Neural crest cell (in vitro differentiated cells): ENCODE data around the gene DIRAS1. TPM values are rescaled to one million over a fixed set of nuclear protein-coding genes. Genes with fewer than 3 reads are reported as not detected.

Experiments used
- DNase-seq: peaks from one replicate; pipeline ENCODE4 v3.0.0; 2021; ENCODE audit warnings: low read depth, mixed read lengths, low spot score
- H3K27ac Mint-ChIP-seq: one replicate; pipeline ENCODE4 v1.8.0; 2021; ENCODE audit warnings: mild to moderate bottlenecking, mixed read lengths; ENCODE audit not compliant: unreplicated experiment
- H3K27me3 Mint-ChIP-seq: 2 replicates; pipeline ENCODE4 v1.8.0; 2021; ENCODE audit warnings: low read depth, mild to moderate bottlenecking, mixed read lengths
- H3K36me3 Mint-ChIP-seq: 2 replicates; pipeline ENCODE4 v1.8.0; 2021; ENCODE audit warnings: low read depth, mild to moderate bottlenecking, mixed read lengths
- H3K4me1 Mint-ChIP-seq: 2 replicates; pipeline ENCODE4 v1.8.0; 2021; ENCODE audit warnings: mixed read lengths
- H3K4me3 Mint-ChIP-seq: one replicate; pipeline ENCODE4 v1.8.0; 2021; ENCODE audit warnings: mild to moderate bottlenecking, mixed read lengths
- H3K9me3 Mint-ChIP-seq: 2 replicates; pipeline ENCODE4 v1.8.0; 2021; ENCODE audit warnings: mixed read lengths
- CTCF ChIP-seq: fragments of 200-600 bp; sonication (generic); conservative IDR thresholded peaks from 2 replicates; pipeline ENCODE4 v1.5.0; 2021; ENCODE audit warnings: antibody characterized with exemption, mild to moderate bottlenecking
- total RNA-seq: library from RNA; stranded (reverse); gene quantifications from 2 replicates; pipeline ENCODE4 v1.2.1, GENCODE V29; 2021

The DIRAS1 gene
- total RNA-seq, 1 donor from 2014 or later: 19.9 TPM

GRCh38 chr19:2733930-2734588 is 12.9 kb upstream of the DIRAS1 start:
- Mint-ChIP-seq H3K27me3 (no peaks in the 10 kb centered on the region), H3K4me3 (peak overlapping the region; percentile 39), H3K4me1 (peaks cover 5% of the 10 kb centered on the region), H3K9me3 (no peaks in the 10 kb centered on the region), H3K27ac (no peak overlapping the region), H3K36me3 (peaks cover 9% of the 10 kb centered on the region)
- no peak for DNase-seq
- no peak for TF ChIP-seq CTCF

DNA sequence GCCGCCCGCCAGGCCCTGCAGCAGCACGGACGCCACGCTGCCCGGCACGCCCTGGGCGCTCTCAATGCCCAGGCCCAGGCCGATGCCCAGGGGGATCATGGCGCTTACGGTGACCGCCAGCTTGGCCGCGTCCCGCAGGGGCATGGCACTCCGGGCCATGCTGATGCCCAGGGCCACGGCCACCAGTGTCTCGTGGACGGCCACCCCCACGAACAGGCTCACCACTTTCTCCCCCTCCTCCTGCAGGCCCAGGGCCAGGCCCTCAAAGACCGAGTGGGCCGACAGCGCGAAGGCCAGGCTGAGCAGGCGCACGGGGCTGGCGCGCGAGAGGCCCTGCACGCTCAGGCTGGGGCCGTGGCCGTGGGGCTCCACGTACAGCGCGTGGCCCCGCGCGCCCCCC is 11.7 kb upstream of the DIRAS1 start:
- peaks cover under 1% of the 10 kb centered on the region for H3K27me3 Mint-ChIP-seq
- no peak overlapping the region for H3K4me3 Mint-ChIP-seq
- H3K4me1 Mint-ChIP-seq: no peaks in the 10 kb centered on the region
- no peak overlapping the region for H3K27ac Mint-ChIP-seq
- DNase-seq: no peak
- peaks cover 9% of the 10 kb centered on the region for H3K36me3 Mint-ChIP-seq
- no peak for TF ChIP-seq CTCF
- no peaks in the 10 kb centered on the region for H3K9me3 Mint-ChIP-seq

DNA sequence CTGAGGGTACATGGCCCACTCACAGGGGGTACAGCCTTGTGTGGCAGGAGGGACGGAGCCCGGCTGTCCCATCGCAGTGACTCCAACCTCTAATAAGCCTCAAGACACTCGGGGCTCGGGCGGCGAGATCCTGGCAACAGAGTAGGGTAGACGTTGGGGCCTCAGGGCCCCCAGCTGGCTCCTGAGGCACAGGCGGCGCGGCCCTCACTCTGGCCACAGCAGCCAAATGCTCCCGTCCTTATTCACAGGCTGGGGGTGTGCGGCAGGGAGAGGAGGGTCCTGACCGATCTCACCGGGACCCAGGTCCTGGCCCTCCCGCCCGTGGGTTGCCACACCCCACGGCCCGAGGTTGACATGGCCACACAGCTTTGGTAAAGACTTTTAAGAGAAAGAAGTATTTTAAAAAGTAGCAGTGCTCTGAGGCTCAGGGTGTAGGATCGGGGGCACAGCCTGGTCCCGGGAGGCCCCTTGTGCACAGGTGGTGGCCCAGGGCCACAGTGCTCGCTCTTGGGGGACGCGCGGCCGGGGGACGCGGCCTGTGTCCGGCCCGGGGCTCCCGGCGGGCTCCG is 11.1 kb upstream of the DIRAS1 start:
- H3K4me1 Mint-ChIP-seq: no peaks in the 10 kb centered on the region

GRCh38 chr19:2731181-2731995 is 10.2 kb upstream of the DIRAS1 start:
- Mint-ChIP-seq H3K27ac (no peak overlapping the region), H3K4me1 (no peaks in the 10 kb centered on the region), H3K4me3 (no peak overlapping the region), H3K36me3 (peaks cover 2% of the 10 kb centered on the region), H3K27me3 (peaks cover 14% of the 10 kb centered on the region), H3K9me3 (no peaks in the 10 kb centered on the region)
- no peak for TF ChIP-seq CTCF
- no peak for DNase-seq

More for the DNA sequence above, 11.1 kb upstream of the DIRAS1 start:
- no peak for DNase-seq
- Mint-ChIP-seq H3K27me3 (peaks cover 7% of the 10 kb centered on the region), H3K27ac (no peak overlapping the region), H3K9me3 (no peaks in the 10 kb centered on the region), H3K4me3 (no peak overlapping the region), H3K36me3 (peaks cover 9% of the 10 kb centered on the region)
- TF ChIP-seq CTCF: no peak

GRCh38 chr19:2729943-2730818 is 9.0 kb upstream of the DIRAS1 start:
- no peak overlapping the region for H3K27ac Mint-ChIP-seq
- no peak for DNase-seq
- H3K4me3 Mint-ChIP-seq: no peak overlapping the region
- peaks cover 19% of the 10 kb centered on the region for H3K27me3 Mint-ChIP-seq
- H3K9me3 Mint-ChIP-seq: no peaks in the 10 kb centered on the region
- no peaks in the 10 kb centered on the region for H3K4me1 Mint-ChIP-seq
- H3K36me3 Mint-ChIP-seq: peaks cover 2% of the 10 kb centered on the region
- TF ChIP-seq CTCF: no peak
